Gastrocnemius medialis (tissue), 4 donors: ENCODE data around the gene GRID1. TPM values are rescaled to one million over a fixed set of nuclear protein-coding genes. Genes with fewer than 3 reads are reported as not detected.

Source experiments
- ATAC-seq, 2 donors: fragments of 150-250 bp; one replicate each; pipeline ENCODE4 v1.9.1; 2016
- DNase-seq, 2 donors: peaks; one replicate each; pipeline ENCODE4 v3.0.0-alpha.2; 2019
- H3K27ac ChIP-seq, 4 donors: fragments of 200-600 bp; sonication (generic); 1 replicate in 1 of 4; 2 replicates in 3 of 4; pipeline ENCODE4 v1.5.1; 2016 to 2018; ENCODE audit warnings: mild to moderate bottlenecking in 2 of 4, moderate library complexity in 1 of 4
- H3K27me3 ChIP-seq, 3 donors: fragments of 200-600 bp; sonication (generic) in 2 of 3; 1 replicate in 1 of 3; 2 replicates in 2 of 3; pipeline versions ENCODE4 v1.5.1 to v1.6.0; 2016 to 2019; ENCODE audit warnings: mild to moderate bottlenecking in 1 of 3, moderate library complexity in 1 of 3
- H3K36me3 ChIP-seq, 2 donors: fragments of 200-600 bp; sonication (generic) in 1 of 2; one replicate each; pipeline ENCODE4 v1.5.1; 2017 to 2018
- H3K4me1 ChIP-seq, 2 donors: fragments of 200-600 bp; sonication (generic) in 1 of 2; one replicate each; pipeline ENCODE4 v1.5.1; 2016 to 2017; ENCODE audit warnings: mild to moderate bottlenecking in 2 of 2
- H3K4me3 ChIP-seq, 4 donors: fragments of 200-600 bp; sonication (generic) in 3 of 4; 1 replicate in 1 of 4; 2 replicates in 3 of 4; pipeline ENCODE4 v1.5.1; 2016 to 2019; ENCODE audit warnings: mild to moderate bottlenecking in 2 of 4
- H3K9me3 ChIP-seq, 3 donors: fragments of 200-600 bp; sonication (generic) in 2 of 3; 1 replicate in 1 of 3; 2 replicates in 2 of 3; pipeline ENCODE4 v1.5.1; 2016 to 2019
- POLR2A ChIP-seq, 2 donors: fragments of 450-650 bp; IDR thresholded peaks; one replicate each; pipeline ENCODE4 v1.6.1; 2017; ENCODE audit warnings: antibody characterized with exemption in 2 of 2, mild to moderate bottlenecking in 2 of 2, moderate library complexity in 2 of 2
- in situ Hi-C, 4 donors: fragments of 200-750 bp; cut with MboI; loops; one replicate each; pipeline versions ENCODE4 v1.15.0 to v1.8.0; 2017; ENCODE audit warnings: low sequenced_read_pairs in 4 of 4
- intact Hi-C: fragments of 100-400 bp; cut with DNase I; formaldehyde crosslinking; loops from one replicate; pipeline ENCODE4 v1.15.1; 2023; ENCODE audit warnings: low total_unique reads
- total RNA-seq, 4 donors: library from RNA; depleted of rRNA; stranded (reverse); fragments of >200 nt; gene quantifications; one replicate each; pipeline versions ENCODE4 v1.1.0 to v1.2.3, GENCODE V29; 2016
- TF ChIP-seq, protein P1 (sequence below), 5 experiments: fragments of 450-650 bp in 3 of 5; fragments of 200-600 bp in 2 of 5; sonication (generic) in 2 of 5; IDR thresholded peaks in 4 of 5; conservative IDR thresholded peaks in 1 of 5; 1 replicate in 4 of 5; 2 replicates in 1 of 5; pipeline ENCODE4 v1.5.1; 2016 to 2019; ENCODE audit warnings: antibody characterized with exemption in 5 of 5, mild to moderate bottlenecking in 3 of 5, moderate library complexity in 3 of 5

The GRID1 gene
- total RNA-seq, 4 donors from 2014 or later = 0.17 to 1.4 (median 0.79) TPM

DNA sequence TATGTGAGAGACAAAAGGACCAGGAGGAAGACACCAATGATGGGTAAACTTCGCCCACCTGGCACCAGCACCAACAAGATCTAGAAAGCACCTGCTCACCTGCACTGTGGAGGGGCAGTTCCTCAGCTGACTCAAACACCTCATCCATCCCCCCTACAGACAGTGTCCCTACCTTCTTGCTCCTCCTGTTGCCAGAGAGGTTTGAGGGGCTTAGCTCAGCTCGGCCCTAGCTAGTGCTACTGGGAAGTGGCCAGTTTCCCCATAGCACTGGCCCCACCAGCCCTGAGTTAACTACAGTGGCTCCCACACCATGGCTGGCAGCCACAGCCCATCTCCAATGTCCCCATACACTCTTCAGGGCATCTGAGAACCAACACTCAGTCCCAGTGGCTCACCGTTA, 70.8 kb downstream of the GRID1 start:
- Histone ChIP-seq H3K27ac (no peak overlapping the region), H3K27me3 (no peaks in the 10 kb centered on the region), H3K4me3 (no peak overlapping the region), H3K9me3 (no peaks in the 10 kb centered on the region), H3K4me1 (no peaks in the 10 kb centered on the region), H3K36me3 (no peaks in the 10 kb centered on the region)
- in situ Hi-C loops = no loop called here
- DNase-seq = no peak
- no peak for ATAC-seq
- TF ChIP-seq POLR2A (IDR thresholded peaks at IDR 0.05) = no peak
- TF ChIP-seq, protein P1, sequence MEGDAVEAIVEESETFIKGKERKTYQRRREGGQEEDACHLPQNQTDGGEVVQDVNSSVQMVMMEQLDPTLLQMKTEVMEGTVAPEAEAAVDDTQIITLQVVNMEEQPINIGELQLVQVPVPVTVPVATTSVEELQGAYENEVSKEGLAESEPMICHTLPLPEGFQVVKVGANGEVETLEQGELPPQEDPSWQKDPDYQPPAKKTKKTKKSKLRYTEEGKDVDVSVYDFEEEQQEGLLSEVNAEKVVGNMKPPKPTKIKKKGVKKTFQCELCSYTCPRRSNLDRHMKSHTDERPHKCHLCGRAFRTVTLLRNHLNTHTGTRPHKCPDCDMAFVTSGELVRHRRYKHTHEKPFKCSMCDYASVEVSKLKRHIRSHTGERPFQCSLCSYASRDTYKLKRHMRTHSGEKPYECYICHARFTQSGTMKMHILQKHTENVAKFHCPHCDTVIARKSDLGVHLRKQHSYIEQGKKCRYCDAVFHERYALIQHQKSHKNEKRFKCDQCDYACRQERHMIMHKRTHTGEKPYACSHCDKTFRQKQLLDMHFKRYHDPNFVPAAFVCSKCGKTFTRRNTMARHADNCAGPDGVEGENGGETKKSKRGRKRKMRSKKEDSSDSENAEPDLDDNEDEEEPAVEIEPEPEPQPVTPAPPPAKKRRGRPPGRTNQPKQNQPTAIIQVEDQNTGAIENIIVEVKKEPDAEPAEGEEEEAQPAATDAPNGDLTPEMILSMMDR (IDR thresholded peaks at IDR 0.05 in 4 of 5, conservative IDR thresholded peaks at IDR 0.05 in 1 of 5) = no peak
- intact Hi-C loops = no loop called here

DNA sequence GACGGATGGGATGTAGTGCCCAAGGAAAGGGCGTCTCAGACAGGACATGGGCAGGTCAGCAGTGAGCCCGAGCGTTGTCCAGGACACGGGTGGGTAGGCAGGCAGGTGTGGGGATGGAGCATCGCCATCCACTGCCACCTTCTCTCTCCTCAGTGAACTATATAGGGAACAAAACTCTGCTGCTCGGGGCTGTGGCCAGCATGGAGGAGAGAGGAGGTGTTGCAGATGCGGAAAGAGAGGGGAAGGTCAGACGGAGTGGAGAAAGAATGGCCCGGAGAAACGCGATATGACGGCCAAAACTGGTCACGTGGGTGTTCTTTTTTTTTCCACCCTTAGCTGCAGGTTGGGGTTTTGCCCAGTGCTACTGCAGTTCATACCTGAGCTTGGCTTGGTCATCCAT, 71.2 kb downstream of the GRID1 start:
- no peaks in the 10 kb centered on the region for H3K36me3 ChIP-seq
- H3K27me3 ChIP-seq = no peaks in the 10 kb centered on the region
- H3K27ac ChIP-seq = no peak overlapping the region
- no peak overlapping the region for H3K4me3 ChIP-seq
- intact Hi-C loops = no loop called here
- no peaks in the 10 kb centered on the region for H3K9me3 ChIP-seq
- no peak for TF ChIP-seq POLR2A (IDR thresholded peaks at IDR 0.05)
- TF ChIP-seq, protein P1 (IDR thresholded peaks at IDR 0.05 in 4 of 5, conservative IDR thresholded peaks at IDR 0.05 in 1 of 5) = no peak
- DNase-seq (no peak), ATAC-seq (no peak)
- no peaks in the 10 kb centered on the region for H3K4me1 ChIP-seq
- in situ Hi-C loops = no loop called here

DNA sequence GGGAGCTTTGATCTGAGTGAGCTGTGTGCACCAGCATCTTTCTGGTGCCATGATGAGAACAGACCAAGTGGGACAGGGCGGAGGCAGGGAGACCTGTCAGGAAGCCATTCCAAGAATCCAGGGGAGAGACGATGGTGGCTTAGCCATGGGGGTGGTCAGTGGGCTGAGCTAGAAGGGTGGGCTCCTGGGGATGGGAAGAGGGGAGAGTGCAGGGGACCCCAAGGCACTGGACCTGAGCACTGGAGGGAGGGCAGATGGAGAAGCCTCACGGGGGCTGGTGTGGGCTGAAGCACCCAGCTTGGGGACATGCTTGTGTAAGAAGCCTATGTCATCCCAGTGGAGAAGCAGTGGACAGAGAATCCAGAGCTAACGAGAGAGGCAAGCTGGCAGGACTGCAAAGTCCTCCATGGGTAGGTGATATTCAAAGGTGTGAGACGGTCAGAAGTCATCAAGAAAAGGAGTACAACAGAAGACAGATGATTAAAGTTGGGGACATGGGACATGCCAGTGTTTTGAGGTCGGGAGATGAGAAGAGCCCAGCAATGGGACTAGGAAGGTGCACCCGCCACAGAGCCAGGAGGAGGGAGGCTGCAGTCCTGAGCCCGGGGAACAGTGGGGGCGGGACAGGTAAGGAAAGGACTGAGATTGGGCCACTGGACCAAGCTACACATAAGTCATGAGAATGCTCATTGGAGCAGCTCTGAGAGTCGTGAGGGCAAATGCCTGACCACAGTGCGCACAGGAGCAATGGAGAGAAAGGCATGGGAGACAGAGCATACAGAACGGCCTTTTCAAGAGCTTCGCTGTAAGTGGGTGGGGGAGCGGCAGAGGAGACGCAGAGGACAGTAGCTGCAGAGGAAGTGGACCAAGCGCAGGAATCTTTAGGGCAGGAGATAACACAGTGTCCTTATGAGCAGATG, 72.0 kb downstream of the GRID1 start:
- in situ Hi-C loops = no loop called here

DNA sequence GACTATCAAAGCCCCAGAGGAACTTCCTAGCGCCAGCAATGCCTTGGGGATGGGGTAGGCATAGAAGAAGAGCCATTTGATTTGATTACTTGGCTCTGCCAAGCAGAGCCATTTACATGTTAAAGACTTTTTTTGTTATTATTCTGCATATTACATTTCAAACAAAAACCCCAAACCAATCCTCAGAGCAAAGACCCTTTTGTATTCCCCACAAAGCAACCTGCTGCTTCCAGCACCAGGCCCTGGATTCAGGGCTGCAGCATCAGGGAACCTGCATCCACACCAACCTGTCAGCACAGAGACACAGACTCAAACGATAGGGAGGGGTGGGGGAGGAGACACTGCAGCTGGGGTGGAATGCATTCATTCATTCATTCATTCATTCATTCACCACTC, 73.2 kb downstream of the GRID1 start:
- Histone ChIP-seq H3K4me1 (no peaks in the 10 kb centered on the region), H3K27me3 (no peaks in the 10 kb centered on the region), H3K9me3 (no peaks in the 10 kb centered on the region), H3K27ac (no peak overlapping the region), H3K4me3 (no peak overlapping the region), H3K36me3 (no peaks in the 10 kb centered on the region)
- TF ChIP-seq POLR2A (IDR thresholded peaks at IDR 0.05) = no peak
- TF ChIP-seq, protein P1 (IDR thresholded peaks at IDR 0.05 in 4 of 5, conservative IDR thresholded peaks at IDR 0.05 in 1 of 5) = no peak
- DNase-seq (no peak), ATAC-seq (no peak)
- intact Hi-C loops (no loop called here), in situ Hi-C loops (no loop called here)

More for the DNA sequence above, 72.0 kb downstream of the GRID1 start:
- Histone ChIP-seq H3K27ac (no peak overlapping the region), H3K36me3 (no peaks in the 10 kb centered on the region), H3K4me3 (no peak overlapping the region), H3K9me3 (no peaks in the 10 kb centered on the region), H3K27me3 (no peaks in the 10 kb centered on the region), H3K4me1 (no peaks in the 10 kb centered on the region)
- ATAC-seq = no peak
- TF ChIP-seq, protein P1 (IDR thresholded peaks at IDR 0.05 in 4 of 5, conservative IDR thresholded peaks at IDR 0.05 in 1 of 5) = no peak
- no peak for TF ChIP-seq POLR2A (IDR thresholded peaks at IDR 0.05)
- DNase-seq = no peak
- intact Hi-C loops = no loop called here
